C4-2B (cell line): ENCODE data around the gene MINDY1.

Experiments
- CTCF ChIP-seq: fragments of 450-650 bp; conservative IDR thresholded peaks from 2 replicates; pipeline ENCODE4 v1.5.1; 2017; ENCODE audit warnings: mild to moderate bottlenecking
- ZFX ChIP-seq: fragments of 450-650 bp; IDR thresholded peaks from 2 replicates; pipeline ENCODE4 v1.6.1; 2017

- TF ChIP-seq CTCF = no peak
- no peak for TF ChIP-seq ZFX
These were observed 37.1 kb downstream of the MINDY1 start for GRCh38 chr1:150969626-150970025.
